NCI-H2081 treated with DMSO at 0.1 percent for 48 hours (cell line): Measurements from ENCODE around the gene SLC43A1.

ENCODE experiments used
- DNase-seq: peaks from one replicate; lab custom pipeline; 2025; lab: John Stamatoyannopoulos, UW

Gene SLC43A1

DNA sequence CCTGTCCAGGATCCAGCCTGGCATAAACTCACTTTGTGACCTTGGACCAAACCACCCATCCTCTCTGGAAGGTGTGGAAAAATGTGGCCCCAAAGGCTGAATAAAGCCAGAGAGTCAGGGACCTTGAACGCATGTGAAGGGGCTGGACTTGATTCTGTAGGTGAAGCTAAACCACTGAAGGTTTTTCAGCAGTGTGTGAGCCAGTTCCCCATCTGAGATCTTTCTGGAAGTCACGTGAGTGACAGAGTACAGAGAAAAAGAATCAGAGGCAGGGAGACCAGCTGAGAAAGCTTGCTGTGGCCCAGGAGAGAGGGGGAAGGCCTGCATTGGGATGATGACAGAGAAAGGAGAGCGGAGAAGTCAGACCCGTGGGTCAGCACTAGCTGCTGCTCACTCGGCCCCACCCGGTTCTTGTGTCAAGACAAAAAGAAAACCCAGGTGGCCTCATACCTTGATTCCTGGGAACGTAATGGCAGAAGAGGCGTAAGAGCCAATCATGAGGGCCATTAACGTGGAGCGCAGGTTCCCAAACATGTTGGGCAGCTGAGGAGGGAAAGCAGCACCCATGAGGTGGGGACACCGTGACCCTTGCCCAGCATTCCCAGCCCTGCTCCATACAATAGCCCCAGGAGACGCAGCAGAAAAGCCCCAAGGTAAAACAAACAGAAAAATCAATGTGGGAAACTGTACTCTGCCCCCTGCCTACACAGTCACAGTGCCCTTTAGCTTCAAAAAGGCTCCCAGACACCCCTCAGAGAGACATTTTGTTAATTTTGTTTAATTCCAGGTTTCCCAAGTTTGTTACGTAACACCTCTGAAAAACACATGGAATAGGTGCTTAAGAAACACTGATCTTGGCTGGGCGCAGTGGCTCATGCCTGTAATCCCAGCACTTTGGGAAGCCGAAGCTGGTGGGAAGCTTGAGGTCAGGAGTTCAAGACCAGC lies 17.9 kb downstream of the SLC43A1 start:
- no peak for DNase-seq

DNA sequence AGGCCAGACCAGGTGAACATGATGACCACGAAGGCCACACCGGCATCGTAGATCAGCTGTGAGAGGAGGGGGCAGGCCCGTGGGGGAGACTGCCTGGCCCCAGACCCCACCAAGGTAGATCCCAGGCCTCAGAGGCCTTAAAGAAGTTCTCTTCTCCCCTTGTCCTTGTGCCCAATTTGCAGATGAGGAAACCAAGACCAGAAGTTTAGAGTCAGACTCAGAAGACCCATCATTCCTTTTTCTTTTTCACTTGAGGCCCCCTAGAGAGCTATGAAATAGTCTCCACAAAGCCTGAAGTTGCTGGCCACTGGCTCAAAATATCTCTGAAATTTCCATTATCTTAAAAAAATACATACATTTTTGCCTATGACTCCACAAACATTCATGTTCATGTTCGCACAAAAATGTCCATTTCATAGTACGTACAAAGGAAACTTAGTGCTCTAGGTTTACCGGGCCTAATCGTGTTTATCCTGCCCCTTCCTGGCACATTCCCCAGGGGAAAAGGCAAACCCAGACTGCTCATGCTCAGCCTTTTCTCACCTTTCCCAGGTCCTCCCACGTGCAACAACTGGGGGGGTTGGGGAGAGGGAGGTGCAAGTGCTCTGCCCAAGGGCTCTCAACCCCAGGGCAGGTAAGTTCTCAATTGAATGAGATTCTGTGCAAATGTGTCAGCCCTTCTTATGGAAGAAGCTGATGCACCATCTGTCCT lies 19.2 kb downstream of the SLC43A1 start:
- DNase-seq, result no peak

DNA sequence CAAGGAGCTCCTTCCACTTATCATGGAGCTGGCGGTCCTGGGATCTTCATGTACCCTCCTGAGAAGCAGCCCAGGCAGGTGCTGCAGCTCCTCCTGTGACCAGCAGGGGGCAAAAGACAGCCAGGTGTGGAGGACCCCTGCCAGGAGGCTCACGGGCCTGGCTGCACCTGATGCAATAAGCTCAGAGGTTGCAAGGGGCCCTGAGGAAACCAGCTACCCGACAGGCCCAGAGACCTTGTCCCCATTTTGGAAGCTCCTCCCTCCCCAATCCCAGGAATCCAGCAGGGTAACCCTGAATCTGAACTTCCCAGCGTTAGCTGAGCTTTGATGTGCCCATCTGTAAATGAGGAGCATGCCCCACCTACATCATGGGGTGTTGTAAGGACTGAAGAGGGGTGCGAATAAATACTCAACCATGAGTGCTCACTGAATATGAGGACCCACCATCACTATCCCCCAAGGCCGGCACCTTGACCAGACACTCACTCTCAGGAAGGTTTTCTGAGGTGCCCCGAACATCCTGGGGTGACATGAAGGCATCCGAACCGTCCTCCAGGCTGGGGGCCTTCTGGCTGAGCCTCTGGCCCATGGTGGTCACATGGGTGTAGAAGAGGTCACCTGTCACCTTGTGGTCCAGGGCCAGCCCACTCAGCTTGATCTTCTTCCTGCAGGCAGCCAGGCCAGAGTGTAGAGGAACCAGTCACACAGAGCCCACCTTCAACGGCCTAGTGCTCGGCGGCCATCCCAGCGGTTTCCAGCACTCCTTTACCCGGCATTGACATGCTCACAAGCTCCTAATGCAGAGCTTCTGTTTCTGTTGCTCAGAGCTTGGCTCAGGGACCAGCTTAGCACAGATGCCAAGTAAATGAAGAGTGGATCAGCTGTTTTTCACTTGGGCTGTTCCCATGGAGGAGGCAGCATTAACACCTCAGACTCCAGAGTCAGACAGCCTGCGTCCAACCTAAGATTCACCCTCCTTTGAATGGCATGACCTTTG lies 21.7 kb downstream of the SLC43A1 start:
- DNase-seq, result no peak

DNA sequence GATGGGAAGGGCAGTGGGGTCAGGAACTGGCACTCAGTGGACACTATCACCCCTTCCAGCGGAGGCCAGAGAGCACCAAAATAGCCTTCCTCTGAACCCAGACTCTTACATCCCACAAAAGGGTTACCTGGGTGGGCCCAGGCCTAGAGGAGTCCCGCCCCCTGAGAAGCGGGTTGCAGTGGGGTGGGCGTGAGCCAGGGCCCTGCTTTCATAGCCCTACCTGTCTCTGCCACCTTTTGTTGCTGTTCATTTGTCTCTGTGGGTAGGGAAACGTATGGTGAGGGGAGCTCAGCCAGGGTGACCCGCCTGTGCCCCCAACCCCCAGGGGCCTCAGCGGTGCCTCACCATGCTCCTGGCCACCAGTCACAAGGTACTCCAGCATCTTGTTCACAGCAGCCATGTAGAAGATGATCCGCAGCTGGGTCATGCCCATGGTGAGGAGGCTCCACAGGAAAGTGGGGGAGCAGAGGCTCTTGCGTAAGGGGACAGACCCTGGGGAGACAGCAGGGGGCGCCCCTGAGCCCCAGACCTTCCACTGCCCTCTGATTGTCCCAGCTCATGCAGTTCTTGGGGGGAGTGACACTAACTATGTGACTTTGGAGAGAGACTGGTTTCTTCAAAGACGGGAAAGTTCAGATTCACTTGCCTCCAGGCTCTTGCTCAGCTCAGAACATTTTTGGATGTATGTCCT lies 24.0 kb downstream of the SLC43A1 start:
- DNase-seq, result no peak

DNA sequence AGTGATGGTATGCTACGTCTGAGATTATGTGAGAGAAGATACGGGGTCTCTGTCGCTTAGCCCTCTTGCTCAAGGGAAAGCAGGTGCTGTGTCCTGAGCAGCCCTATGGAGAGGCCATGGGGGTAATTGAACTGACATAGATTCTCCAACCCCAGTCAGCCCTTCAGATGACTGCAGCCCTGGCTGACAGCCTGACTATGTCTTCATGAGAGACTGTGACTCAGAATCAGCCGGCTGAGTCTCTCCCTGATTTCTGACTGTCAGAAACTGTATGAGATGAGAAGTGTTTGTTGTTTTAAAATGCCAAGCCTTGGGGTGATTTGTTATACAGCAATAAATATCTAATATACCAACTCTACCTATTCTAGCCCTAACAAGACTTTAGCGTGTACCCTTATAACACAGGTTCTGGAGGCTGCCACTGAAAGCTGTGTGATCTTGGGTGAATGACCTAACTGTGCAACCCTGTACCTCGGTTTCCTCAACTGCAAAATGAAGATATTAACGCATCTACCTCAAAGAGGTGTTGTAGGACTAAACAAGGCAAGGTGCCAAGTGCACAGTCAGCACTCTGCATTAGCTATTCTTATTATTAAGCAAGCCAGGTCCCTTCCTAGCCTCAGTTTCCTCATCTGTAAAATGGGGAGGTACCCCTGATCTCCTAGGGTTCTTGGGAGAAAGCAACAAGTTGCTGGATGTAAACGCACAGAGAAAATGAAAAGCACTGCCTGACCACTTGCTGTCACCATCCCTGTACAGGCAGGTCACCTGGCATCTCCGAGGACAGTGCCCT lies 24.9 kb downstream of the SLC43A1 start:
- DNase-seq, result no peak

DNA sequence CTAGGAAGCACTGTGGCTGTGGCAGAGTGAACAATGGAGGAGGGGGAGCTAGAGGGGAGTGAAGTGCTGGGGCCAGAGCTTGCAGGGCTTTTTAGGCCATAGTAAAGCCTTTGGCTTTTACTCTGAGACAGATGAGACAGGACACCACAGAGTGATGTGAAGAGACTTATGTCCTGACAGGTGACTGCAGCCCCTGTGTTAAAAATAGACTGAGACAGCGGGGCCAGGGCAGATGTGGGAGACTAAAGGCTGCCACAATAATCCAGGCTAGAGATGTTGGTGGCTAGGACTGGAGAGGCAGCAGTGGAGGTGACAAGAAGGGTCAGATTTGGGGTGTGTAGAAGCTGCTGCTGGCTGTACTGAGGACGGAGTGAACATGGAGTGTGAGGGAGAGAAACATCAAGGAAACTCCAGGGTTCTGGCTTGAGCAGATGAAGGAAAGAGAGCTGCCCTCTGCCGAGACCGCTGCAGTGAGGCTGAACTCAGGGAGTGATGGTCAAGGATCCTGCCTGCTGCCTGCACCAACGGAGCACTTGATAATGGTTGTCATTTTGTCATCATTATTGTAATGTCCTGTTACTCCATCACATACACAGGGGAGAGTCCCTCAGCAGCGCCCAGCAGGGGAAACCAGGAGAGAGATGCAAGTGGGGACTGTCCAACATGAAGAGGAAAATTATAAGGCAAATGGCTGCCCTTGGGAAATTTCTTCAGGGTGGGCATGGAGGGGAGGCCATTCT lies 27.4 kb downstream of the SLC43A1 start:
- DNase-seq, result no peak

DNA sequence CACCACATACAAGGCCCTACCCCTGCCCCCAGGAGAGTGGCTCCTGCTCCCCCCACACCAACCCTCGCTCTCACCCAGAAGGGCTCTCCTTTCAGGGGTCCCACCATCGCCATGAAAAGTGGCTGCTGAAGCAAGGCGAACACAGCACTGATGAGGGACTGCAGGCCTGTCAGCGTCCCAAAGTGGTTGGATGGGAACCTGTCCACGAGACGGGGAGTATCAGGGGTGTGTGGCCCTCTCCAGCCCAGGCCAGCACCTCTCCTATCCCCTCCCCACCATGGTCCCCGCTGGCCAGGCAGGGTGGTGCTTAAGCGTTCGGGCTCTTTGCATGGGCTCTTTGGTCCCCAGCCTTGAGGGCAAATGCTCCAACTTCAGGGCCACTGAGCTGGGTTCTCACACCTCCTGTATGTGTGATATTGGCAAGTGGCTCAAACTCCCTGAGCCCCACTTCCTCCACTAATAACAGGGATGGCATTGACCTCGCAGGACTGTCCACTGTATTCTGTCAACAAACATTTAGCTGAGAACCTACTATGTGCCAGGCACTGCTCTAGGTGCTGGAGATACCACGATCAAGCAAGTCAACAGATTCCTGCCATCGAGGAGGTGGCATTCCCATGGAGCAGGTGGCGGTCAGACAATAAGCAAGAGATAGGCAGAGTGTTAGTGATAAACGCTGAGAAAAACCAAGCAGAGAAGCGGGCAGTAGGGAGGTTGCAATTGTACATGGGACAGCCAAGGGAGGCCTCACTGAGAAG lies 28.3 kb downstream of the SLC43A1 start:
- no peak for DNase-seq

DNA sequence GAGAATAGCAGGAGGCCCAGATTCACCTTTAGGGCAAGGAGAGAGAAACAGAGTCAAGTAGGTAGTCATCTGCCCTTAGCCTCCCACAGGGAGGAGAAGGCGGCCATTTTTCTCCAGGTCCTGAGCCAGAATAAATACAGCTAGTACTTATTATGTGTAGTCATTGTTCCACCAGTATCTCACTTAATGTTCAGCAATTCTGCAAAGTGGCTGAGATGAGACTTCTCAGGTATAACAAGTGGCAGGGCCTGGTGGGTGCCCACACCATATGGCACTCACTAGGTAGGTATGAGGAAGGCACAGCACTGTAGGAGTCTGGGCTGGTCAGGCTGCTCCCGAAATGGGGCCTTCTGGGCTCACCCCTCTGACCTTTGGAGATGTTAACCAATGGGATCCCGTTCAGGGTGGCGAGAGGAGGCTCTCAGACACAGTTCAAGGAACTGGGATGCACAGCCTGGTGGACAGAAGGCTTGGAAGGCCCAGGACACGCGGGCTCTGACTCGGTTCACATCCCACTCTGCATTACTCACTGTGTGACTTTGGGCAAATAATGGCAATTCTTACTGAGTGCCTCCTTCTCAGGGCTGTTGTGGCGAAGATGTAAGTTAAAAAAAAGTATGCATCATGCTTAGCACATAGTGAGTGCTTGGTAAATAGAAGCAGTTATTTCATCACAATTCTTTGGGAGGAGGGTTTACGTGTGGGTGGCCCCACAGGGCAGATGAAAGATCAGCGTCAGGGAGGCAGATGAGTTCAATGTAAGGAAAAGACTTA lies 30.1 kb downstream of the SLC43A1 start:
- no peak for DNase-seq

DNA sequence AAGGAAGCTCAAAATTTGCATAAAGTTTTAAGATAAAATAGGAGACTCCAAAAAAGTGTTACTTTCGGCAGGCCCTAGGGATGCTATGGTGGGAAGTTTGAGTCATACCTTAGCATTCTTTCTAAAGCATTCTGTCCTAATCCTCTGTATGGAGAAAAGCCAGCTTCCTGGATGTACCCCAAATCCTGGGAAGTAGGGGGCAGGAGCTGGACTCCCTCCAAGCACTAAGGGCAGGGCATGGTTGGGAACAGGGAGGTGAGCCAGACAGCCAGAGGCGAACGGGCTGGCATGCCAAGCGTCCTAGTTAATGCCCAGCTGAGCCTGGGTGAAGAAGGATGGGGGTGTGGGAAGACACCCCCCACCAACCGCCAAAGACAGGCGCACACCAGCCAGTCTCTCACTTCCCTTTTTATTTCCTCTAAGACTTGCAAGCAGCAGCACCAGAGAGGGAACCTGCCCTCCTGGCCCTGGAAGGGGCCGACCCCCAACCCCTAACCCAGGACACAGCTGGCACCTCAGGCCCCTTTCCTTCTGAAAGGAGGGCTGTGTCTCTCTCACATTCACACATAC lies 31.3 kb downstream of the SLC43A1 start:
- no peak for DNase-seq

DNA sequence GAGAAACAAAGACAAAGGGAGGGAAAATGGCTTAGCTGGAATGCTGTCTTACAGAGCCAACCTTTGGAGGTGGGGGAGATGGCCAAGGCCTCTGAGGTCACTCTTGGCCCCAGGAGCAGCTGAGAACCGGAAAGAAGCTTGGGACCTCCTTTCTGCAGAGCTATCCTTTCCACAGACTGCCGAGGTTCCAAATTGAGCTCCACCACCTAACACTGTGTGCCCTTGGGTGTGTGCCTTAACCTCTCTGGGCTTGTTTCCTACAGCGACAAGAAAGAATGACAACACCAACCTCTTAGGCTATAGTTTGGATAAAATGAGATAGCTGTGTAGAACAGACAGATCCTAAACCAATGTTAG lies 32.0 kb downstream of the SLC43A1 start:
- no peak for DNase-seq

DNA sequence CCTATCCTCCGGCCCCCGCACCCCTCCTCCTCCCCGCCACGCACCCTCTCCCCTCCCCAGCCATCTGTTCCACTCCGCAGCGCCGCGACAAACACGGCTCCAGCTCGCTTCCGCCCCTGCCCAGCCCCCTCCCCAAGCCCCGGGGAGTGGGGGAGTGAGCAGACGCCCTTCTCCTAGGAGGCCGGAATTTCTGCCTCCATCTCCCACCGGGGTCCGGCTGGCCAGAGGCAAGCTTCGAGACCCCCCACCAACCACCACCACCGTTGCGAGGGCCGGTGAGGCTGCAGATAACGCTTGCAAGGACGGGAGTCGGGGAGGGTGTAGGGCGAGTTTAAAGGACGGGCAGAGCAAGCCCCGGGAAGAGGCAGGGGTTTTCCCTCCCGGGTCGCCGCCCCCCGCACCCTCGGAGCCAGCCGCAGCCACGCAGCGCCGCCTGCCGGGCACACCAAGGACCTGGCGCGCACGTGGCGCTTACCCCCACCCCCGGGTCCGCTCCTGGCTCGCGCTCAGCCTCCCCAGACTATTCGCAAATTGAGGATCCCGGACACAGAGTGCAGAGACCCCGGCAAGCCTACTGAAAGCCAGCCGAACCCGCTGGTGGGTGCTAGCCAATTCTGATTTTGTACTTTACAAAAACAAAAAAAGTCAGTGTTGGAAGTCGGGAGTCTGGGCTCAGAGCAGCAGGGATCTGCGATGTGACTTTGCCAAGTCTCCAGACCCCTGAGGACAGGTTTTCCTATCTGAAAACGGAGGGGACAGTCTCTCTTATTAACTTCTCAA lies 32.5 kb downstream of the SLC43A1 start:
- no peak for DNase-seq

DNA sequence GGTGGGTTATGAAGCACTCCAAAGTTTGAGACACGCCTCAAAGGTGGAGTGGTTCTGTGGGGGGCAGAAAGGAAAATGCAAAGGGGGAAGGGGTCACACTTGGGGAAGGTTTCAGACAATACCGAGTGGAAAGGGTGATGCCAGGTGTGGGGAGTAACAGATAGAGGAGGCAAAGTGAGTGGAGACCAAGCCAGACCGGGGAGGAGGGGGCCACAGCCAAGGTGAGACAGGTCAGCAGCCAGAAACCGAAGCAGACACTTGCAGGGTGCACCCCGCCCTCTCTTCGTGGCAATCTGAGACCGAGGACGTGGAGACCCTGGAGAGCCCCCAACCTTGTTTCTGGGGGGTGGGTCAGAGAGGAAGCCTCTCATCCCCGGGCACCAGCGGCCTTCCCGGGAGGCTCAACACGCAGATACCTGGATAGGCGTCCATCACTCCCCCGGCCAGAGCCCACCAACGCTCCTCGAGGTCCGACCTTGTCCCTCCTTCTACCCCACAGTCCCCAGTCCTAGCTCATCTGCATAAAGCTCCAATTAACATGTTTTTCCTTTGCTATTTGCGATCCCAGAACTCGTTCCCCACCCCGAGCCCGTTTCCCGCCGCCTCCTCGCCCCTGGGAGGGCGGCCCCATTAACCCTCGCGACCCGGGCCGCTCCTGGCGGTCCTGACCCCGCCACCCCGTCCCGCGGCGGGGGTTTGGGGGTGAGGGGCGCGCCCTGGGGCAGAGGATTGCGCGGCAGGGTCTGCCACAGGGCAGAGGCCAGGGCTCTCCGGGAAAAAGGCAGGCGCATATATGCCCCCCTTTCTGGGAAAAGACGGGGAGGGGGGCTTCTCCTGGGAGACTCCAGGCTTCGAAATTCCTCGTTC lies 33.4 kb downstream of the SLC43A1 start:
- DNase-seq, result no peak

DNA sequence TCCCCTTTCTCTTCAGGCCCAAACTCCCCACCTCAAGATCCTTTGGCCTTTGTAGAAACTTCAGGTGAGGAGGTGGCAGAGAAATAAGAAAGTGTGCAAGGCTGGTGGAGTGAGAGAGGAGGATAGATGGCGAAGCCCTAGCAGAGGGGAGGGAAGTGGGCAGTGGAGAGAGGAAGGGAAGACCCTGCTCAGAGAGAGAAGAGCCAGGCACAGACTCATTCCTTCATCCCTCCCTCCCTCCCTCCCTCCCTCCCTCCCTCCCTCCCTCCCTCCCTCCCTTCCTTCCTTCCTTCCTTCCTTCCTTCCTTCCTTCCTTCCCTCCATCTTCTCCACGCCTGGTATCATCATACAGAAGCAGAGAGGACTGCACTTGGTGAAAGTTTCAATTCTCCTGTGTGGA lies 34.2 kb downstream of the SLC43A1 start:
- DNase-seq, result no peak

DNA sequence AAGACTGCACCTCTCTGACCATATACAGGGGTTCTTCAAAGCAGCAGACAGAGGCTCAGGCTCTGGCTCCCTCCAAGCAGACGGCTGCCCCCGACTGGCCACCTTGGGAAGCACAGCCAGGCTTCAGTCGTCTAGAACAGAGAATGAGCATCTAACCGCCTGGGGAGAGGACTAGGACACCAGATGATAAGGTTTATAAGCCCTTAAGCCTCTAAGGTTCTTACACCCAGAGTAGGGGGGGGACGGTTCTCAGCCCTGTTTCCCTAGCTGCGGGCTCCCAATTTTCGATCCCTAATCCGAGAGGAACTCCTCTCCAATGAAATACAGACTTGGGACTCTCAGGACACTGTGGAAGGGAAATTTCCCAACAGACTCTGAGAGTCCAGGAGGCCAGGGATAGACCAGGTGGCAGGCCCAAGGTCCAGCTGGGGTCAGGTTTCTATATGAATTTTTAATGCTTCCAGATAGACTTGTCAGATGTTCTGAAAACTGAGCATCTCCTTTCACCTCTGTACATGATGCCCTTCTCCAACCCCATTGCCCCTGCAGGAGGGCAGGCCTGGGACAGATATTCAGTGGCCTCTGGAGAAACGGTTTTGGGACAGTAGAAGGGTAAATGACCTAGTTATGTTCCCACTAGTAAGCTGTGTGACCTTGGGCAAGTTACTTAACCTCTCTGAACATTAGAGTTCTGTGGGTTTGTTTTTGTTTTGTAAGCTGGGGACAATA lies 34.9 kb downstream of the SLC43A1 start:
- no peak for DNase-seq

DNA sequence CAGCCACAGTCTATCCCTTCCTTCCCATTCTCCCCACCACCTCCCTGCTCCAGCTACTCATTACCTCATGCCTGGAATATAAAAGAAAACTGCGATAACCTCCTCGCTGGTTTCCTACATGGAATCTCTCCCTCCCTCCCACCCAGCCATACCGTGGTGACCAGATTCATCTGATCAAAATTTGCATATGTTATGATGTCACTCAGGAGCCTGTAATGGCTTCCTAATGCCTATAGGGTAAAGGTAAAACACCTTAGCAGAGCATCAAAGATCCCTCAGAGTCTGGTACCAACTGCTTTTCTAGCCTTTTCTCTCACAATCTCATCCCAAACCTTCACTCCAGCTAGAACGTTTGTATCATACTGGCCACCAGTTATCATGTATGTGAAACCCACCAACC lies 35.6 kb downstream of the SLC43A1 start:
- no peak for DNase-seq
